Endodermal cell (in vitro differentiated cells): ENCODE results near the gene PCDHGC3. TPM values are rescaled to one million over a fixed set of nuclear protein-coding genes. Genes with fewer than 3 reads are reported as not detected.

Experiments
- DNase-seq: peaks from one replicate; pipeline ENCODE4 v3.0.0-alpha.2; 2017
- H3K27ac ChIP-seq: 2 replicates; pipeline ENCODE4 v1.5.1; 2013; ENCODE audit warnings: mild to moderate bottlenecking, low read depth, low read length, moderate library complexity
- H3K27me3 ChIP-seq: 2 replicates; pipeline ENCODE4 v1.6.1; 2013; ENCODE audit warnings: mild to moderate bottlenecking, low read length, moderate library complexity; ENCODE audit not compliant: insufficient read depth, control insufficient read depth, poor library complexity, severe bottlenecking
- H3K36me3 ChIP-seq: 2 replicates; pipeline ENCODE4 v1.7.0; 2013; ENCODE audit warnings: mild to moderate bottlenecking, low read length, moderate library complexity; ENCODE audit not compliant: control insufficient read depth, insufficient read depth
- H3K4me1 ChIP-seq: one replicate; pipeline ENCODE4 v1.7.0; 2013; ENCODE audit warnings: low read length; ENCODE audit not compliant: control insufficient read depth, insufficient read depth
- H3K4me3 ChIP-seq: 2 replicates; pipeline ENCODE4 v1.5.1; 2013; ENCODE audit warnings: mild to moderate bottlenecking, low read length, moderate library complexity
- H3K9ac ChIP-seq: 2 replicates; pipeline ENCODE4 v1.6.1; 2013; ENCODE audit warnings: mild to moderate bottlenecking, low read length, moderate library complexity; ENCODE audit not compliant: poor library complexity, severe bottlenecking; ENCODE audit errors: extremely low read depth
- H3K9me3 ChIP-seq: 2 replicates; pipeline ENCODE4 v1.6.1; 2013; ENCODE audit warnings: mild to moderate bottlenecking, low read length, moderate library complexity; ENCODE audit not compliant: control insufficient read depth
- H3K27ac Mint-ChIP-seq: 2 replicates; pipeline ENCODE4 v1.8.0; 2020; ENCODE audit warnings: mixed read lengths
- H3K27me3 Mint-ChIP-seq: 2 replicates; pipeline ENCODE4 v1.8.0; 2021; ENCODE audit warnings: mild to moderate bottlenecking, mixed read lengths; ENCODE audit not compliant: insufficient read depth
- H3K36me3 Mint-ChIP-seq: 2 replicates; pipeline ENCODE4 v1.8.0; 2020; ENCODE audit warnings: low read depth, mixed read lengths
- H3K4me1 Mint-ChIP-seq: 2 replicates; pipeline ENCODE4 v1.8.0; 2020; ENCODE audit warnings: mixed read lengths
- H3K4me3 Mint-ChIP-seq: 2 replicates; pipeline ENCODE4 v1.8.0; 2020; ENCODE audit warnings: mild to moderate bottlenecking, moderate library complexity, mixed read lengths
- H3K9me3 Mint-ChIP-seq: 2 replicates; pipeline ENCODE4 v1.8.0; 2020; ENCODE audit warnings: mild to moderate bottlenecking, mixed read lengths
- CTCF ChIP-seq: fragments of 200-600 bp; sonication (generic); conservative IDR thresholded peaks from 2 replicates; pipeline ENCODE4 v1.5.0; 2021; ENCODE audit warnings: antibody characterized with exemption, mild to moderate bottlenecking
- WGBS, 2 experiments: methylation state at CpG; one replicate each; pipeline versions ENCODE4 v1.1.5 to v1.1.7; 2013; ENCODE audit warnings: missing lambda C conversion rate in 2 of 2, mixed read lengths in 1 of 2; ENCODE audit not compliant: insufficient coverage in 1 of 2, insufficient read length in 1 of 2; 5-methylcytosine and 5-hydroxymethylcytosine counted together
- total RNA-seq, 2 donors: library from RNA; stranded (reverse); fragmentation: NEBNext Ultra II Directional in 1 of 2; extraction: Animal tissue kit (Norgen Biotek cat#: 25700) in 1 of 2; gene quantifications; 2 replicates in 1 of 2; 3 replicates in 1 of 2; pipeline ENCODE4 v1.2.1, GENCODE V29; 2021

Gene PCDHGC3
- total RNA-seq, 2 donors from 2014 or later: 13.9 to 27.6 TPM

DNA sequence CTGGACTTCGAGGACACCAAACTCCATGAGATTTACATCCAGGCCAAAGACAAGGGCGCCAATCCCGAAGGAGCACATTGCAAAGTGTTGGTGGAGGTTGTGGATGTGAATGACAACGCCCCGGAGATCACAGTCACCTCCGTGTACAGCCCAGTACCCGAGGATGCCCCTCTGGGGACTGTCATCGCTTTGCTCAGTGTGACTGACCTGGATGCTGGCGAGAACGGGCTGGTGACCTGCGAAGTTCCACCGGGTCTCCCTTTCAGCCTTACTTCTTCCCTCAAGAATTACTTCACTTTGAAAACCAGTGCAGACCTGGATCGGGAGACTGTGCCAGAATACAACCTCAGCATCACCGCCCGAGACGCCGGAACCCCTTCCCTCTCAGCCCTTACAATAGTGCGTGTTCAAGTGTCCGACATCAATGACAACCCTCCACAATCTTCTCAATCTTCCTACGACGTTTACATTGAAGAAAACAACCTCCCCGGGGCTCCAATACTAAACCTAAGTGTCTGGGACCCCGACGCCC is 1.3 kb downstream of the PCDHGC3 start:
- no peak overlapping the region for H3K9ac ChIP-seq
- no peaks in the 10 kb centered on the region for H3K9me3 Mint-ChIP-seq

DNA sequence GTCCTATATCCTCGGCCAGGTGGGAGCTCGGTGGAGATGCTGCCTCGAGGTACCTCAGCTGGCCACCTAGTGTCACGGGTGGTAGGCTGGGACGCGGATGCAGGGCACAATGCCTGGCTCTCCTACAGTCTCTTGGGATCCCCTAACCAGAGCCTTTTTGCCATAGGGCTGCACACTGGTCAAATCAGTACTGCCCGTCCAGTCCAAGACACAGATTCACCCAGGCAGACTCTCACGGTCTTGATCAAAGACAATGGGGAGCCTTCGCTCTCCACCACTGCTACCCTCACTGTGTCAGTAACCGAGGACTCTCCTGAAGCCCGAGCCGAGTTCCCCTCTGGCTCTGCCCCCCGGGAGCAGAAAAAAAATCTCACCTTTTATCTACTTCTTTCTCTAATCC is 2.0 kb downstream of the PCDHGC3 start:
- no peak overlapping the region for H3K9ac ChIP-seq
- H3K27ac ChIP-seq: no peak overlapping the region
- TF ChIP-seq CTCF: no peak
- Mint-ChIP-seq H3K4me3 (peak overlapping the region; percentile 19), H3K27me3 (peaks cover 31% of the 10 kb centered on the region), H3K36me3 (peaks cover 11% of the 10 kb centered on the region), H3K4me1 (peaks cover 11% of the 10 kb centered on the region), H3K9me3 (no peaks in the 10 kb centered on the region), H3K27ac (no peak overlapping the region)
- no peaks in the 10 kb centered on the region for H3K36me3 ChIP-seq
- peaks cover 12% of the 10 kb centered on the region for H3K27me3 ChIP-seq
- H3K4me3 ChIP-seq: no peak overlapping the region
- 95% methylated on average over 7 to 13 of the region's 13 CpGs for WGBS, 2 experiments
- peak; percentile 42 for DNase-seq
- H3K4me1 ChIP-seq: no peaks in the 10 kb centered on the region
- no peaks in the 10 kb centered on the region for H3K9me3 ChIP-seq

More for the DNA sequence above, 1.3 kb downstream of the PCDHGC3 start:
- 91 to 96% methylated on average over 18 to 24 of the region's 24 CpGs for WGBS, 2 experiments
- H3K27me3 ChIP-seq: peaks cover 12% of the 10 kb centered on the region
- no peaks in the 10 kb centered on the region for H3K36me3 ChIP-seq
- H3K4me3 ChIP-seq: peak overlapping the region; percentile 86
- H3K27ac ChIP-seq: no peak overlapping the region
- H3K4me1 Mint-ChIP-seq: peaks cover 8% of the 10 kb centered on the region
- no peak for TF ChIP-seq CTCF
- H3K4me1 ChIP-seq: no peaks in the 10 kb centered on the region
- H3K27me3 Mint-ChIP-seq: peaks cover 31% of the 10 kb centered on the region
- H3K27ac Mint-ChIP-seq: no peak overlapping the region
- no peak for DNase-seq
- peaks cover 11% of the 10 kb centered on the region for H3K36me3 Mint-ChIP-seq
- peak overlapping the region; percentile 78 for H3K4me3 Mint-ChIP-seq
- H3K9me3 ChIP-seq: no peaks in the 10 kb centered on the region

DNA sequence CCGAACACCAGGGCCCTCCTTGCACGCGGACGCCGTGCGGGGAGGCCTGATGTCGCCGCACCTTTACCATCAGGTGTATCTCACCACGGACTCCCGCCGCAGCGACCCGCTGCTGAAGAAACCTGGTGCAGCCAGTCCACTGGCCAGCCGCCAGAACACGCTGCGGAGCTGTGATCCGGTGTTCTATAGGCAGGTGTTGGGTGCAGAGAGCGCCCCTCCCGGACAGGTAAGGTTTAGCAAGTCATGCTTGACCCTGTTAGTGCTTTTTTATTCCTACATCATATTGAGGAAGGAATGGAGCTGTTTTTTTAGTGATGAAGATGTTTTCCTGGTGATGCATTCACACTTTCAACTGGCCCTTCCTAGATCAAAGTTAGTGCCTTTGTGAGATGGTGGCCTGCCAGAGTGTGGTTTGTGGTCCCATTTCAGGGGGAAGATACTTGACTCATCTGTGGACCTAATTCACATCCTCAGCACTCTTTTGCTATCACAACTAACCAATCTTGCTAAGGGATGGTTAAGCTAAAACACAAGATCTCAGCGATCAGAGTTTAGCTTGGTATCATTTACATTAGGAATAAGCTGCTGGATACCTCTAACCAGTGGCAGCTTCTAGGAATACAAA is 2.7 kb downstream of the PCDHGC3 start:
- no peak overlapping the region for H3K27ac Mint-ChIP-seq
- H3K27me3 Mint-ChIP-seq: peaks cover 31% of the 10 kb centered on the region
- Histone ChIP-seq H3K4me1 (peaks cover 3% of the 10 kb centered on the region), H3K27ac (no peak overlapping the region), H3K27me3 (peaks cover 12% of the 10 kb centered on the region), H3K9ac (no peak overlapping the region), H3K4me3 (no peak overlapping the region), H3K9me3 (no peaks in the 10 kb centered on the region), H3K36me3 (no peaks in the 10 kb centered on the region)
- peaks cover 11% of the 10 kb centered on the region for H3K36me3 Mint-ChIP-seq
- peak; percentile 93 for DNase-seq
- peak; percentile 94 for TF ChIP-seq CTCF
- peak overlapping the region; percentile 19 for H3K4me3 Mint-ChIP-seq
- H3K4me1 Mint-ChIP-seq: peaks cover 17% of the 10 kb centered on the region
- no peaks in the 10 kb centered on the region for H3K9me3 Mint-ChIP-seq
- 94 to 96% methylated on average over 15 to 20 of the region's 20 CpGs for WGBS, 2 experiments
